Measurements from ENCODE around the gene RGS8.

GRCh38 chr1:182690886-182691443, 6.6 kb upstream of the RGS8 start:
- no peak for TF ChIP-seq CTCF (conservative IDR thresholded peaks at IDR 0.05)
- TF ChIP-seq ZFX (IDR thresholded peaks at IDR 0.05), result no peak
